PFSK-1 (cell line): ENCODE results near the gene TSPAN13.

ENCODE experiments used
- FOXP2 ChIP-seq: optimal IDR thresholded peaks from 2 replicates; pipeline ENCODE3; 2011; ENCODE audit warnings: borderline replicate concordance, control low read depth, inconsistent platforms; ENCODE audit not compliant: insufficient read depth; ENCODE audit errors: extremely low read length, extremely low read depth
- POLR2AphosphoS5 ChIP-seq: IDR thresholded peaks from 2 replicates; pipeline ENCODE4 v1.6.1; 2012; ENCODE audit warnings: low read depth, mild to moderate bottlenecking, control low read depth, low read length, moderate library complexity
- REST ChIP-seq, 2 experiments: IDR thresholded peaks; 2 replicates each; pipeline versions ENCODE4 v1.6.1 to v1.8.0; 2011 to 2012; ENCODE audit warnings: low read depth in 2 of 2, low read length in 2 of 2, control low read depth in 1 of 2, inconsistent platforms in 1 of 2, mild to moderate bottlenecking in 1 of 2, moderate library complexity in 1 of 2; ENCODE audit not compliant: insufficient read depth in 1 of 2
- SIN3A ChIP-seq: IDR thresholded peaks from 2 replicates; pipeline ENCODE4 v1.6.1; 2012; ENCODE audit warnings: mild to moderate bottlenecking, low read length, moderate library complexity, borderline replicate concordance; ENCODE audit not compliant: insufficient read depth
- TAF1 ChIP-seq: IDR thresholded peaks from 2 replicates; pipeline ENCODE4 v1.6.1; 2012; ENCODE audit warnings: low read length, control low read depth, borderline replicate concordance; ENCODE audit not compliant: insufficient read depth

The TSPAN13 gene

GRCh38 chr7:16813232-16813616 is 59.7 kb downstream of the TSPAN13 start:
- TF ChIP-seq FOXP2 (no peak), TAF1 (no peak), REST (IDR thresholded peaks at IDR 0.05; ENCODE audit: insufficient read depth in 1 of 2, low read depth in 2 of 2, low read length in 2 of 2) (no peak), SIN3A (no peak), POLR2AphosphoS5 (no peak)

- no peak for TF ChIP-seq FOXP2
- TF ChIP-seq REST (IDR thresholded peaks at IDR 0.05; ENCODE audit: insufficient read depth in 1 of 2, low read depth in 2 of 2, low read length in 2 of 2): no peak
- no peak for TF ChIP-seq POLR2AphosphoS5
- TF ChIP-seq TAF1: no peak
- TF ChIP-seq SIN3A: no peak
Observed at GRCh38 chr7:16815001-16815400, 61.4 kb downstream of the TSPAN13 start.

- no peak for TF ChIP-seq REST (IDR thresholded peaks at IDR 0.05; ENCODE audit: insufficient read depth in 1 of 2, low read depth in 2 of 2, low read length in 2 of 2)
- no peak for TF ChIP-seq FOXP2
- no peak for TF ChIP-seq POLR2AphosphoS5
- TF ChIP-seq SIN3A: no peak
- no peak for TF ChIP-seq TAF1
Observed at GRCh38 chr7:16816824-16817223, 63.3 kb downstream of the TSPAN13 start.

GRCh38 chr7:16817536-16817935 is 64.0 kb downstream of the TSPAN13 start:
- TF ChIP-seq REST (IDR thresholded peaks at IDR 0.05; ENCODE audit: insufficient read depth in 1 of 2, low read depth in 2 of 2, low read length in 2 of 2) (no peak), POLR2AphosphoS5 (no peak), SIN3A (no peak), FOXP2 (no peak), TAF1 (no peak)

- TF ChIP-seq POLR2AphosphoS5 (no peak), REST (IDR thresholded peaks at IDR 0.05; ENCODE audit: insufficient read depth in 1 of 2, low read depth in 2 of 2, low read length in 2 of 2) (no peak), FOXP2 (no peak), SIN3A (no peak), TAF1 (no peak)
Observed at GRCh38 chr7:16818732-16819131, 65.2 kb downstream of the TSPAN13 start.
